Liver (tissue), 9 donors: ENCODE results near the gene STPG4. TPM values are rescaled to one million over a fixed set of nuclear protein-coding genes. Genes with fewer than 3 reads are reported as not detected.

Source experiments
- DNase-seq: peaks from one replicate; pipeline ENCODE4 v3.0.0-alpha.2; 2017; ENCODE audit warnings: low spot score
- H3K27ac ChIP-seq, 2 donors: one replicate each; pipeline ENCODE4 v1.7.0; 2013; ENCODE audit warnings: inconsistent platforms in 2 of 2, low read length in 2 of 2, control low read depth in 1 of 2, low read depth in 1 of 2, mild to moderate bottlenecking in 1 of 2
- H3K27me3 ChIP-seq, 4 donors: one replicate each; pipeline versions ENCODE4 v1.6.1 to v1.7.0; 2013; ENCODE audit warnings: low read length in 3 of 4, inconsistent platforms in 1 of 4, mild to moderate bottlenecking in 1 of 4, moderate library complexity in 1 of 4; ENCODE audit not compliant: control insufficient read depth in 4 of 4, insufficient read depth in 4 of 4
- H3K36me3 ChIP-seq, 4 donors: one replicate each; pipeline versions ENCODE4 v1.6.1 to v1.7.0; 2013; ENCODE audit warnings: low read length in 3 of 4, mild to moderate bottlenecking in 3 of 4, low read depth in 1 of 4, moderate library complexity in 1 of 4; ENCODE audit not compliant: control insufficient read depth in 4 of 4, insufficient read depth in 3 of 4
- H3K4me1 ChIP-seq, 4 donors: one replicate each; pipeline versions ENCODE4 v1.6.1 to v1.7.0; 2013; ENCODE audit warnings: low read length in 3 of 4, mild to moderate bottlenecking in 3 of 4, moderate library complexity in 1 of 4; ENCODE audit not compliant: control insufficient read depth in 4 of 4, insufficient read depth in 4 of 4
- H3K4me3 ChIP-seq, 3 donors: one replicate each; pipeline versions ENCODE4 v1.6.1 to v1.7.0; 2013; ENCODE audit warnings: low read length in 3 of 3, control low read depth in 1 of 3, low read depth in 1 of 3, mild to moderate bottlenecking in 1 of 3
- H3K9ac ChIP-seq, 2 donors: one replicate each; pipeline ENCODE4 v1.7.0; 2013; ENCODE audit warnings: low read length in 2 of 2, mild to moderate bottlenecking in 2 of 2, moderate library complexity in 2 of 2, control low read depth in 1 of 2, low read depth in 1 of 2
- H3K9me3 ChIP-seq, 4 donors: one replicate each; pipeline versions ENCODE4 v1.6.1 to v1.7.0; 2013; ENCODE audit warnings: low read length in 3 of 4; ENCODE audit not compliant: control insufficient read depth in 4 of 4
- ATF3 ChIP-seq: IDR thresholded peaks from 2 replicates; pipeline ENCODE4 v1.6.1; 2016; ENCODE audit warnings: antibody characterized with exemption
- EGR1 ChIP-seq, 2 donors: IDR thresholded peaks; 2 replicates each; pipeline ENCODE4 v1.6.1; 2016 to 2018; ENCODE audit warnings: antibody characterized with exemption in 2 of 2, low read depth in 2 of 2
- FOXA1 ChIP-seq: IDR thresholded peaks from 2 replicates; pipeline ENCODE4 v1.6.1; 2016; ENCODE audit warnings: antibody characterized with exemption
- FOXA2 ChIP-seq: IDR thresholded peaks from 2 replicates; pipeline ENCODE4 v1.6.1; 2016; ENCODE audit warnings: antibody characterized with exemption
- GABPA ChIP-seq, 2 donors: IDR thresholded peaks in 1 of 2; conservative IDR thresholded peaks in 1 of 2; 2 replicates each; pipeline ENCODE4 v1.6.1; 2016; ENCODE audit warnings: antibody characterized with exemption in 2 of 2, mild to moderate bottlenecking in 1 of 2, moderate library complexity in 1 of 2
- HNF4A ChIP-seq, 2 donors: conservative IDR thresholded peaks; 2 replicates each; pipeline ENCODE4 v1.6.1; 2016; ENCODE audit warnings: antibody characterized with exemption in 2 of 2, mild to moderate bottlenecking in 2 of 2
- HNF4G ChIP-seq: IDR thresholded peaks from 2 replicates; pipeline ENCODE4 v1.6.1; 2016; ENCODE audit warnings: antibody characterized with exemption
- JUND ChIP-seq, 2 donors: IDR thresholded peaks; 2 replicates each; pipeline ENCODE4 v1.6.1; 2016; ENCODE audit warnings: antibody characterized with exemption in 2 of 2
- MAX ChIP-seq: IDR thresholded peaks from 2 replicates; pipeline ENCODE4 v1.6.1; 2016; ENCODE audit warnings: antibody characterized with exemption
- NR2F2 ChIP-seq: IDR thresholded peaks from 2 replicates; pipeline ENCODE4 v1.6.1; 2016; ENCODE audit warnings: antibody characterized with exemption
- RAD21 ChIP-seq, 2 donors: IDR thresholded peaks; 2 replicates each; pipeline ENCODE4 v1.6.1; 2016; ENCODE audit warnings: antibody characterized with exemption in 2 of 2, mild to moderate bottlenecking in 2 of 2
- REST ChIP-seq: IDR thresholded peaks from 2 replicates; pipeline ENCODE4 v1.6.1; 2016; ENCODE audit warnings: antibody characterized with exemption, mild to moderate bottlenecking
- RXRA ChIP-seq, 2 donors: IDR thresholded peaks; 2 replicates each; pipeline ENCODE4 v1.6.1; 2017 to 2018; ENCODE audit warnings: antibody characterized with exemption in 2 of 2, mild to moderate bottlenecking in 1 of 2
- SP1 ChIP-seq: IDR thresholded peaks from 2 replicates; pipeline ENCODE4 v1.6.1; 2018; ENCODE audit warnings: antibody characterized with exemption, mild to moderate bottlenecking
- TAF1 ChIP-seq: conservative IDR thresholded peaks from 2 replicates; pipeline ENCODE4 v1.6.1; 2016; ENCODE audit warnings: antibody characterized with exemption, mild to moderate bottlenecking
- YY1 ChIP-seq: IDR thresholded peaks from 2 replicates; pipeline ENCODE4 v1.6.1; 2016; ENCODE audit warnings: antibody characterized with exemption, mild to moderate bottlenecking
- ZBTB33 ChIP-seq: IDR thresholded peaks from 2 replicates; pipeline ENCODE4 v1.6.1; 2016; ENCODE audit warnings: antibody characterized with exemption
- WGBS: extraction: QIAGEN DNeasy Blood & Tissue Kit; methylation state at CpG from one replicate; pipeline ENCODE4 v1.1.7; 2013; 5-methylcytosine and 5-hydroxymethylcytosine counted together
- polyA plus RNA-seq, 2 donors: library from polyadenylated mRNA; stranded (reverse) in 1 of 2; unstranded in 1 of 2; fragments of 200-250 nt in 1 of 2; fragments of >200 nt in 1 of 2; fragmentation: Nextera tagmentation in 1 of 2; extraction: Ambion mirVana in 1 of 2; gene quantifications; one replicate each; pipeline versions ENCODE4 v1.2.1 to v1.2.3, GENCODE V29; 2013 to 2015
- total RNA-seq, 2 donors: library from RNA; depleted of rRNA; stranded (reverse); fragments of >200 nt; gene quantifications; one replicate each; pipeline ENCODE4 v1.2.3, GENCODE V29; 2014
- donor health status: healthy.
- donor health status: healthy.
- donor health status: healthy.
- donor health status: healthy.
- donor health status: healthy.

The STPG4 gene
- total and polyA plus RNA-seq, 4 donors: 0.25 TPM; not detected in 3

- no peak overlapping the region for H3K9ac ChIP-seq
- H3K4me3 ChIP-seq: no peak overlapping the region
- 96% methylated on average over 8 of the region's 8 CpGs for WGBS
- no peak overlapping the region for H3K27ac ChIP-seq
- TF ChIP-seq HNF4G (no peak), NR2F2 (no peak), ATF3 (no peak), JUND (IDR thresholded peaks at IDR 0.05) (no peak), ZBTB33 (no peak), FOXA1 (no peak), SP1 (no peak), EGR1 (IDR thresholded peaks at IDR 0.05; ENCODE audit: low read depth in 2 of 2) (no peak), HNF4A (conservative IDR thresholded peaks at IDR 0.05) (no peak), RAD21 (IDR thresholded peaks at IDR 0.05) (no peak), REST (no peak), YY1 (no peak), RXRA (IDR thresholded peaks at IDR 0.05) (no peak), GABPA (IDR thresholded peaks at IDR 0.05 in 1 of 2, conservative IDR thresholded peaks at IDR 0.05 in 1 of 2) (no peak), MAX (no peak), TAF1 (no peak), FOXA2 (no peak)
- H3K9me3 ChIP-seq: no peaks in the 10 kb centered on the region
- DNase-seq: no peak
- H3K36me3 ChIP-seq: no peaks in the 10 kb centered on the region
- H3K27me3 ChIP-seq: no peaks in the 10 kb centered on the region
- peaks cover 0 to 2% (median 0%) of the 10 kb centered on the region in 4 donors for H3K4me1 ChIP-seq
Measured at GRCh38 chr2:47093626-47094025, 61.5 kb downstream of the STPG4 start.

- Histone ChIP-seq H3K27me3 (no peaks in the 10 kb centered on the region), H3K9me3 (no peaks in the 10 kb centered on the region), H3K4me3 (no peak overlapping the region), H3K27ac (no peak overlapping the region), H3K9ac (no peak overlapping the region), H3K4me1 (peaks cover 0 to 2% (median under 1%) of the 10 kb centered on the region in 4 donors), H3K36me3 (no peaks in the 10 kb centered on the region)
- DNase-seq: no peak
- 93% methylated on average over 5 of the region's 5 CpGs for WGBS
- TF ChIP-seq HNF4A (conservative IDR thresholded peaks at IDR 0.05): no peak
Measured at GRCh38 chr2:47092465-47092864, 62.6 kb downstream of the STPG4 start.
